Large intestine (tissue), 3 donors: ENCODE data around the gene TRIM17. TPM values are rescaled to one million over a fixed set of nuclear protein-coding genes. Genes with fewer than 3 reads are reported as not detected.

Experiments used
- DNase-seq, 2 donors: peaks; one replicate each; pipeline versions ENCODE4 v3.0.0 to v3.0.0-alpha.2; 2013
- H3K27ac ChIP-seq: one replicate; pipeline ENCODE4 v1.5.1; 2013; ENCODE audit warnings: low read length
- H3K27me3 ChIP-seq: 2 replicates; pipeline ENCODE4 v1.6.1; 2013; ENCODE audit warnings: low read length; ENCODE audit not compliant: control insufficient read depth, insufficient read depth
- H3K36me3 ChIP-seq: 2 replicates; pipeline ENCODE4 v1.6.1; 2013; ENCODE audit warnings: low read length; ENCODE audit not compliant: control insufficient read depth, insufficient read depth
- H3K4me1 ChIP-seq: one replicate; pipeline ENCODE4 v1.6.1; 2013; ENCODE audit warnings: low read length; ENCODE audit not compliant: control insufficient read depth, insufficient read depth
- H3K4me3 ChIP-seq: one replicate; pipeline ENCODE4 v1.5.1; 2013; ENCODE audit warnings: low read length
- H3K9me3 ChIP-seq: one replicate; pipeline ENCODE4 v1.6.1; 2013; ENCODE audit warnings: mild to moderate bottlenecking, low read depth, low read length, moderate library complexity; ENCODE audit not compliant: control insufficient read depth
- WGBS: methylation state at CpG from one replicate; pipeline ENCODE4 v1.1.5; 2013; ENCODE audit warnings: low lambda C conversion rate; ENCODE audit not compliant: insufficient coverage; 5-methylcytosine and 5-hydroxymethylcytosine counted together
- polyA plus RNA-seq: library from polyadenylated mRNA; unstranded; fragments of 120-200 nt; gene quantifications from one replicate; pipeline ENCODE4 v1.2.1, GENCODE V29; 2013

TRIM17 gene
- polyA plus RNA-seq, 1 donor = 1.3 TPM

DNA sequence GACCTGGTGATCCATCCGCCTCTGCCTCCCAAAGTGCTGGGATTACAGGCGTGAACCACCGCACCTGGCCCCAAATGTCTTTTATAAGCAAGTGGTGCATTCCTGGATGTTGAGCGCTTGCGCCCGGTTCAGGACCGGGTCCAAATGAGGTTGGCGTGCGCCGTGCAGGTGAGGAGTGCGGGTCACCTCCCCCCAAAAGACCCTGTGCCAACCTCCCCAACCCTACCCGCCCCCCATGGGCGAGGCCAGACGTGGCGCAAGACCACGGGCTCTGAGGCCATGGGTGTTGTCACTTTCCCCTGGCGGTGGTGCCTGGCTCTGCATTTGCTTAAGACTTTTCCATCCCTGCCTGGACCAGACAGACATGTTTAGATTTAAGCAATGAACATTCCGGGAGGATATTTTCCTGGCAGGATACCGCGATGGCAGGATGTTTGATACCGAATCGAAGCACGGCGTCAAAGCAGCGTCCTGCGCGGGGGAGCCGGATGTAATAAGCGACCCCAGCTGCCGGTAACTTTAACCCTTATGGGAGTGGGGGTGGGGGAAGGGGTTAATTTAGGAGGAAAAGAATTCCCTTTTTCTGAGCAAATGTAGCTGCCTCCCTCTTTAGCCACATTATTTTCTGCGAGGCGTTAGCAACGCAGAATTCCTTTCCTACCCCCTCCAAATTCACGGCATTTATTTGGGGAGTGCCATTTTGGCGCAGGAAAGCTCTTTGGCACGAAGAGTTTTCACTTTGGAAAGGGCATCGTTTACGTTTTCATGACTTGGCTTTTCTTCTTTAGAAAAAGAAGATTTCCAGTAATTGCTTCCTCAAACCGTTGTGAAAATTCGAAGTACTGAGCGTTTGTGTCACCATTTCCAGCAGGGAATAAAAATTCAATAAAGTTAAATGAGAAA lies 42.7 kb upstream of the TRIM17 start:
- peaks cover 18% of the 10 kb centered on the region for H3K4me1 ChIP-seq
- H3K27me3 ChIP-seq = peaks cover 29% of the 10 kb centered on the region
- WGBS = 37% methylated on average over 9 of the region's 41 CpGs
- DNase-seq = peak in 1 of 2 donors; percentile 70
- peak overlapping the region; percentile 88 for H3K27ac ChIP-seq
- no peaks in the 10 kb centered on the region for H3K9me3 ChIP-seq
- no peaks in the 10 kb centered on the region for H3K36me3 ChIP-seq
- peak overlapping the region; percentile 59 for H3K4me3 ChIP-seq

DNA sequence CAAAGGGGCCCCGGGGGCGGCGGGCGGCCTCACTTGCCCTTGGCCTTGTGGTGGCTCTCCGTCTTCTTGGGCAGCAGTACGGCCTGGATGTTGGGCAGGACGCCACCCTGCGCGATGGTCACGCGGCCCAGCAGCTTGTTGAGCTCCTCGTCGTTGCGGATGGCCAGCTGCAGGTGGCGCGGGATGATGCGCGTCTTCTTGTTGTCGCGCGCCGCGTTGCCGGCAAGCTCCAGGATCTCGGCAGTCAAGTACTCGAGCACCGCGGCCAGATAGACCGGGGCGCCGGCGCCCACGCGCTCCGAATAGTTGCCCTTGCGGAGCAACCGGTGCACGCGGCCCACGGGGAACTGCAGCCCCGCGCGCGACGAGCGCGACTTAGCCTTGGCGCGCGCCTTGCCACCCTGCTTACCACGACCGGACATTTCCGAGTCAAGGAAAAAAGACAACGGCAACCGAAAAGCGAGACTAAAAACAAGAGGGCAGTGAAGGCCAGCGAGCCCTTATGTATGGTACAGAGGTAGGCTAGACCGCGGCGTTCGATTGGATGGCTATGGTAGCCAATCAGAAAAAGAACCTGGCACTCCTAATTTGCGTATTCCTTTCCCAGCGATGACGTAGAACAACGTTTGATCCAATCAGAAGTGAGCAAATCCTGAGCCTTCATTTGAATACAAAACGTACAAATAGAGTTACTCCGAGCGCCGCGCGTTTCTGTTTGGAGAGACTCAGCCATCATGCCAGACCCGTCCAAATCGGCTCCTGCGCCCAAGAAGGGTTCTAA lies 40.9 kb upstream of the TRIM17 start:
- peak; percentile 97 to 99 for DNase-seq
- Histone ChIP-seq H3K4me1 (peaks cover 13% of the 10 kb centered on the region), H3K9me3 (no peaks in the 10 kb centered on the region), H3K27me3 (peaks cover 11% of the 10 kb centered on the region), H3K4me3 (peak overlapping the region; percentile 59), H3K36me3 (no peaks in the 10 kb centered on the region), H3K27ac (peak overlapping the region; percentile 95)
- no CpG with 5 or more reads among the region's 74 CpGs for WGBS

DNA sequence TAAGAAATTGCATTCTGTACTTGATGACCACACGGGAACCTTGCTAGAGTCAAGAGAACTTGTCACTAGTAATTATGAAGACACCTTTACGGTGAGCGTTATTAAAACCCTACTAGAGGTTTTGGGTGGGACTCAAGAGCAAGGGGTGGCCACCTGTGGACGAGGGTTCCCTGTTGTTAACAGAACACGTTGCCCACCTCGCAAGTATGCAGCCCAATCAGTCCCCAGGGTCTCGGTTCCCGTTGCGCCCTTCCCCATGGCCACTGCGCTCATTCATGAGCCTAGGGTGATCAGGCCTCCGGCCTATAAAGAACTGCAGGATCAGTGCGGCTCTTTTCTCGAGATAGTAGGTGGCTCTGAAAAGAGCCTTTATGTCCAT lies 40.3 kb upstream of the TRIM17 start:
- Histone ChIP-seq H3K27ac (peak overlapping the region; percentile 95), H3K36me3 (no peaks in the 10 kb centered on the region), H3K9me3 (no peaks in the 10 kb centered on the region), H3K4me3 (peak overlapping the region; percentile 59), H3K27me3 (peaks cover 6% of the 10 kb centered on the region), H3K4me1 (peaks cover 13% of the 10 kb centered on the region)
- WGBS = no CpG with 5 or more reads among the region's 13 CpGs
- no peak for DNase-seq

DNA sequence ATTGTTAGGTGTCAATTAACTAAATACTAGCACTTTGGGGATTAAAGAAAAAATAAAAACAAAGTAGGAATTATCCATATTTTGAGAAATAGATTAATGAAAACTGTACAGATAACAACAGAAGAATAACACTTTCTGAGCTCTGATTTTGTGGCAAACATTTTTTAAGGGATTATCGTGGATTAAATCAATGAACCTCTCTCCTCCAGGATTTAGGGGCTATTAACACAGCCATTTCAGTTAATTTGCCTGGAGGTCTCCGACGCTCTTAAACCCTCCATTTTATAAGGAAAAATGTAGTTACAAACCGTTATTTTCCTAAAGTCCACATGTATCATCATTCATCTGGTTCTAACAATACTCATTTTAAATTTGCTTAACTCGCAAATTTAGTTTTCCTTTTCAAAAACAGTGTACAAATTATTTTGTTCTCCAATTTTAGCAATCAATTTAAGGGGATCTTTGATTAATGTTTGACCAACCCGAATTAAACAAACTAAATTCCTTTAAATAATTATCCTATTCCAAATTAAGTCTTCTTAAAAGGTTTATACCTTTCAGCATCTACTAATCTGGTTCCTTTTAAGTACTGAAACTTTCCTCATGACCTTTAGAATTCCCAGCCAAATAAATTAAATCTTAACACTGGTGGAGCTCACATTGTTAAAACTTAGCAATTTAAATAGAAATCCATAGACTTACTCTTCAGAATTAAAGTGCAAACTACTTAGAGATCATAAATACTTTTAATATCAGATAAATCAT lies 39.8 kb upstream of the TRIM17 start:
- H3K4me1 ChIP-seq = peaks cover 13% of the 10 kb centered on the region
- H3K36me3 ChIP-seq = no peaks in the 10 kb centered on the region
- WGBS = 35% methylated on average over 4 of the region's 6 CpGs
- H3K4me3 ChIP-seq = peak overlapping the region; percentile 59
- H3K27me3 ChIP-seq = no peaks in the 10 kb centered on the region
- peak overlapping the region; percentile 95 for H3K27ac ChIP-seq
- no peaks in the 10 kb centered on the region for H3K9me3 ChIP-seq
- DNase-seq = no peak

DNA sequence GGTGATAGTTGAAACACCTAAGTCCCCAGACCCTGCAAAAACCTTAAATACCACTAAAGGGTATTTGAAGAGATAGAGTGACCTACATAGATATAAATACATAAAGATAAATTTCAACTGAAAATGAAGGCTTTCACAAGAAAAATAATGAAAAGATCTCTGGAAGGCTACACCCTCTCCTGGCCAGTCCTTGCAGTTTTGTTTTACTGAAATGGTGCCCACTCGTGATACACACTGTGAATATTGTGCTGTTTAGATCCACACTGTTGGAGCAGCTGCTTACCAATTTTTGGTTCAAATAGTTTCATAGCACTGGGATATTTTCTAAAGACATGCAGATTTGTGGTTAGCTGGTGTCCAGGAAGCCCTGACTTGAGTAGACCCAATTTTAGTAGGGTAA lies 39.1 kb upstream of the TRIM17 start:
- H3K27me3 ChIP-seq = no peaks in the 10 kb centered on the region
- peak overlapping the region; percentile 95 for H3K27ac ChIP-seq
- peaks cover 13% of the 10 kb centered on the region for H3K4me1 ChIP-seq
- no peaks in the 10 kb centered on the region for H3K36me3 ChIP-seq
- peak overlapping the region; percentile 11 for H3K4me3 ChIP-seq
- H3K9me3 ChIP-seq = no peaks in the 10 kb centered on the region
- DNase-seq = no peak
- no CpG with 5 or more reads among the region's 1 CpG for WGBS

DNA sequence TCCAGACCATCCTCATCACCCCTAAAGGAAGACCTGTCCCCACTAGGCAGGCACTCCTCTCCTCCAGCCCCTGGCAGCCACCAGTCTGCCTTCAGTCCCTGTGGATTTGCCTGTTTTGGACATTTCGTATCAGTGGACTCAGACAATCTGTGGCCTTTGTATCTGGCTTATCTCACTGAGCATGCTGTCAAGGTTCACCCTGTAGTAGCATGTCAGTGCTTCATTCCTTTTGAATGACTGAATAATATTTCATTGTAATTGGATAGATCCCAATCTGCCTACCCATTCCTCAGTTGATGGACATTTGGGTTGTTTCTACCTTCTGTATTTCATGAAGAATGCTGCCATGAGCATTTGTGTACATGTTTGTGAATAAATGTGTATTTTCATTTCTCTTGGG lies 37.6 kb upstream of the TRIM17 start:
- DNase-seq = peak in 1 of 2 donors; percentile 49
- Histone ChIP-seq H3K4me1 (peaks cover 10% of the 10 kb centered on the region), H3K27ac (no peak overlapping the region), H3K27me3 (no peaks in the 10 kb centered on the region), H3K9me3 (no peaks in the 10 kb centered on the region), H3K4me3 (no peak overlapping the region), H3K36me3 (no peaks in the 10 kb centered on the region)
- no CpG with 5 or more reads among the region's 1 CpG for WGBS

DNA sequence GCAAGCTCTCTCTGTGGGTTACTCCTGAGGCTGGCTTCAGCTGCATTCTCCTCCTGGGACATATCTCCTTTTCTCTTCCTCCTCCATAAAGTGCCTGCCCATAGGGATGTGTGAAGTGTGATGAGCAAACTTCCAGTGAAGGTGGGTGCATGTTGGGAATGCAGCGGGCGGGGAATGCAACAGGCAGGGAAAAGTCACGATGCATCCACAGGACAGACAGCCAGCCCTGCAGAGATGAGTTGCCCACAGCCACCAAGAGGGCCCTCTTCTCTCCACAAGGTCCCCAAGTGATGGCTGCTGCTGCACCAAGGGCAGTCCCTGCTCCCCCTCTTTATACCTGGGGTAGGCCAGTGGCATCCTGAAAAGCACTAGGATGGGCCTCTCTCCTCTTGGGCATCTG lies 37.0 kb upstream of the TRIM17 start:
- no peaks in the 10 kb centered on the region for H3K9me3 ChIP-seq
- no peaks in the 10 kb centered on the region for H3K27me3 ChIP-seq
- H3K4me1 ChIP-seq = peaks cover 7% of the 10 kb centered on the region
- DNase-seq = no peak
- H3K27ac ChIP-seq = no peak overlapping the region
- WGBS = no CpG with 5 or more reads among the region's 3 CpGs
- H3K4me3 ChIP-seq = no peak overlapping the region
- no peaks in the 10 kb centered on the region for H3K36me3 ChIP-seq

DNA sequence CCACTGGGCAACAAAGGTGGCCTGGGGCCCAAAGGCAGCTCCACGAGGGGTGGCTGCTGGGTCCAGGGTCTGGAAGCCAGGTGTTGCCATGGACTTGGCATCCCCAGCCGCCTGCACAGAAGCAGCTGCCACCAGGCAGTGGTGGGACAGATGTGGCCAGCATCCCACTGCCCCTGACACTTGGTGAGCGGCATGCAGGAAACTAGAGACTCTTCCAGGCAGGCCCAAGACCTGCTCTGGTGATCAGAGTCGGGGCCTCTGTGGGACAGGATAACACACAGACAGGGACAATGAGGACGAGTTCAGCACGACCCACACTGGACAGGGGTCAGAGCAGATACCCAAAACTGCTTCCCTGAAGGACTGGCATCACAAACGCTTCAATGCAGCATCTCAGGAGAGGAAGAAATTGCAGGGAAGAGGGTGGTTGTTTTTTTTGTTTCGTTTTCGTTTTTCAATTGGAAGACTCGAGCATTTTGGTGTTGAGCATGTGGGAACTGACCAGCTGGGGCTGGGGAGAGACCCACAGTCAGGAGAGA lies 36.4 kb upstream of the TRIM17 start:
- DNase-seq = no peak
- H3K4me3 ChIP-seq = no peak overlapping the region
- H3K27me3 ChIP-seq = no peaks in the 10 kb centered on the region
- peaks cover 7% of the 10 kb centered on the region for H3K4me1 ChIP-seq
- no peaks in the 10 kb centered on the region for H3K9me3 ChIP-seq
- no CpG with 5 or more reads among the region's 10 CpGs for WGBS
- no peaks in the 10 kb centered on the region for H3K36me3 ChIP-seq
- H3K27ac ChIP-seq = no peak overlapping the region

DNA sequence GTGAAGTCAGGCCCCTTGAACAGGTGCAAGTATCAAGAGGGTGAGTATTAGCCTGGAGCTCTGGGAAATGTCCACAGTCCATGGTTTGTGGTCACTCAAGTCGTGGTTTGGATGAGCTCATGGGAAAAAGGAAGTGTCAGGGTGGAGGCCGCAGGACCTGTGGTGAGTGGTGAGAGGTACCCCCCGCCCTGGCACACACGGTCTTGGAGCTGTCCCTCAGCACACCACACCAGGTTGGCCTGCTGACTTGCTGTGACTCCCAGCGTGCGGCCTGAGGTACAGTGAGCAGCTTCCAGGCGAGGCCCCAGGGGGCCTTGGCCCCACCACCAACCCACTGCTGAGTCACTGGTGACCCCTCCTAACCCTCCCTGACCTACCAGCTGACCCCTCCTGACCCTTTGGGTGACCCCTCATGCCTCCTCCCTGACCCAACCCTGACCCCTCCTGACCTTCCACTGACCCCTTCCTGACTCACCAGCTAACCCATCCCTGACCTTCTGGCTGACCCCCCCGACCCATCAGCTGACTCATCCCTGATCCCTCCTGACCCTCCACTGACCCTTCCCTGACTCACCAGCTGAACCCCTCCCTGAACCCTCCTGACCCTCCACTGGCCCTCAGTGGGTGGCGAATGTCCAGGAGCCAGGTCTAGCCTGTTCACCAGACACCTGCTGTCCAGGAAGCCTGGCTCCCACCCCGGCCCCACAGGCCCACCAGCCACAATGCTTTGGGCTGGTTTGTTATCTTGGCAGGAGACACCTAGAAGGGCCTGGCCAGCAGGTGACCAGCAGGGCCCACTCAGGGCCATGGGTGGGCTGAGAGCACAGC lies 35.7 kb upstream of the TRIM17 start:
- Histone ChIP-seq H3K4me3 (no peak overlapping the region), H3K4me1 (peaks cover 7% of the 10 kb centered on the region), H3K27ac (no peak overlapping the region), H3K36me3 (no peaks in the 10 kb centered on the region), H3K9me3 (no peaks in the 10 kb centered on the region), H3K27me3 (no peaks in the 10 kb centered on the region)
- WGBS = no CpG with 5 or more reads among the region's 10 CpGs
- DNase-seq = no peak
